Measurements from ENCODE around the gene UBTD1. TPM values are rescaled to one million over a fixed set of nuclear protein-coding genes. Genes with fewer than 3 reads are reported as not detected.
"Not testable (repeated sequence)": the region's sequence is repeated elsewhere in the genome, so short reads cannot be mapped to it uniquely, and the experiment has no call there.

Gene UBTD1
- polyA plus RNA-seq, 1 donor (not counting 4 experiments of a cell fraction or from before 2014, with no cell fraction given) = 12.0 TPM

GRCh38 chr10:97475936-97476594 is 22.7 kb upstream of the UBTD1 start:
- no peak for FAIRE-seq
- H3K27ac ChIP-seq (ENCODE audit: control insufficient read depth, insufficient read depth, low read length) = no peak overlapping the region
- H3K9ac ChIP-seq (ENCODE audit: control insufficient read depth, extremely low read depth, insufficient read depth, low read length) = no peak overlapping the region
- H3K9me3 ChIP-seq (ENCODE audit: control insufficient read depth, low read depth, low read length) = no peaks in the 10 kb centered on the region
- no peak for TF ChIP-seq CTCF (optimal IDR thresholded peaks at IDR 0.05 in 1 of 3, IDR thresholded peaks at IDR 0.05 in 1 of 3, conservative IDR thresholded peaks at IDR 0.05 in 1 of 3; ENCODE audit: extremely low read depth in 1 of 3, insufficient read depth in 2 of 3, low read length in 3 of 3)
- no peak for TF ChIP-seq EZH2 (IDR thresholded peaks at IDR 0.05; ENCODE audit: low read length)
- dilution Hi-C loops (cut with MboI; ENCODE audit: extremely low pct_ligation_motif_present, low sequenced_read_pairs) = no loop called here
- H3K4me1 ChIP-seq (ENCODE audit: control insufficient read depth, extremely low read depth, insufficient read depth, low read length) = peaks cover 26% of the 10 kb centered on the region
- H2AFZ ChIP-seq (ENCODE audit: control insufficient read depth, low read length) = no peak overlapping the region
- H3K4me2 ChIP-seq (ENCODE audit: control insufficient read depth, extremely low read depth, insufficient read depth, low read depth, low read length) = no peak overlapping the region
- H3K9me1 ChIP-seq (ENCODE audit: control insufficient read depth, extremely low read depth, insufficient read depth, low read length) = no peaks in the 10 kb centered on the region
- H3K4me3 ChIP-seq (ENCODE audit: control insufficient read depth in 2 of 3, extremely low read depth in 1 of 3, insufficient read depth in 2 of 3, low read depth in 1 of 3, low read length in 3 of 3) = no peak overlapping the region
- peaks cover 16% of the 10 kb centered on the region for H3K79me2 ChIP-seq (ENCODE audit: control insufficient read depth, insufficient read depth, low read length)
- no peaks in the 10 kb centered on the region for H4K20me1 ChIP-seq (ENCODE audit: control insufficient read depth, extremely low read depth, insufficient read depth, low read length)
- DNase-seq (ENCODE audit: low read depth, low spot score) = no peak
- H3K36me3 ChIP-seq (ENCODE audit: control insufficient read depth in 2 of 2, extremely low read depth in 1 of 2, insufficient read depth in 2 of 2, low read length in 2 of 2) = peaks cover 17 to 48% of the 10 kb centered on the region in 2 experiments
- no peaks in the 10 kb centered on the region for H3K27me3 ChIP-seq (ENCODE audit: control insufficient read depth, extremely low read depth, insufficient read depth, low read length)

- H3K9ac ChIP-seq (ENCODE audit: control insufficient read depth, extremely low read depth, insufficient read depth, low read length) = peak overlapping the region; percentile 20
- dilution Hi-C loops (cut with MboI; ENCODE audit: extremely low pct_ligation_motif_present, low sequenced_read_pairs) = not testable (repeated sequence)
These were observed 19.3 kb upstream of the UBTD1 start for GRCh38 chr10:97479410-97479809.

More at GRCh38 chr10:97479410-97479809, 19.3 kb upstream of the UBTD1 start:
- not testable (repeated sequence) for H3K9me3 ChIP-seq (ENCODE audit: control insufficient read depth, low read depth, low read length); H2AFZ ChIP-seq (ENCODE audit: control insufficient read depth, low read length); DNase-seq (ENCODE audit: low read depth, low spot score); H3K9me1 ChIP-seq (ENCODE audit: control insufficient read depth, extremely low read depth, insufficient read depth, low read length); H4K20me1 ChIP-seq (ENCODE audit: control insufficient read depth, extremely low read depth, insufficient read depth, low read length); H3K27me3 ChIP-seq (ENCODE audit: control insufficient read depth, extremely low read depth, insufficient read depth, low read length)
- Histone ChIP-seq H3K4me1 (ENCODE audit: control insufficient read depth, extremely low read depth, insufficient read depth, low read length) (peaks cover 43% of the 10 kb centered on the region), H3K4me3 (ENCODE audit: control insufficient read depth in 2 of 3, extremely low read depth in 1 of 3, insufficient read depth in 2 of 3, low read depth in 1 of 3, low read length in 3 of 3) (peak overlapping the region in 1 of 3 experiments; percentile 11), H3K79me2 (ENCODE audit: control insufficient read depth, insufficient read depth, low read length) (peaks cover 32% of the 10 kb centered on the region), H3K4me2 (ENCODE audit: control insufficient read depth, extremely low read depth, insufficient read depth, low read depth, low read length) (peak overlapping the region; percentile 47), H3K36me3 (ENCODE audit: control insufficient read depth in 2 of 2, extremely low read depth in 1 of 2, insufficient read depth in 2 of 2, low read length in 2 of 2) (peaks cover 19 to 42% of the 10 kb centered on the region in 2 experiments), H3K27ac (ENCODE audit: control insufficient read depth, insufficient read depth, low read length) (peak overlapping the region; percentile 76)
- peak; percentile 92 for FAIRE-seq

Measured in keratinocyte (primary cell).